Glutamatergic neuron (in vitro differentiated cells): ENCODE data around the gene ZSWIM1. TPM values are rescaled to one million over a fixed set of nuclear protein-coding genes. Genes with fewer than 3 reads are reported as not detected.

Source experiments
- DNase-seq: peaks from one replicate; pipeline ENCODE4 v3.0.0; 2022
- H3K27ac Mint-ChIP-seq: one replicate; pipeline ENCODE4 v1.8.0; 2020; ENCODE audit warnings: mild to moderate bottlenecking, mixed read lengths, inconsistent platforms; ENCODE audit not compliant: unreplicated experiment
- H3K27me3 Mint-ChIP-seq: one replicate; pipeline ENCODE4 v1.8.0; 2020; ENCODE audit warnings: mild to moderate bottlenecking, moderate library complexity, mixed read lengths, inconsistent platforms; ENCODE audit not compliant: unreplicated experiment
- H3K36me3 Mint-ChIP-seq: one replicate; pipeline ENCODE4 v1.8.0; 2020; ENCODE audit warnings: mild to moderate bottlenecking, mixed read lengths, inconsistent platforms; ENCODE audit not compliant: unreplicated experiment
- H3K4me1 Mint-ChIP-seq: one replicate; pipeline ENCODE4 v1.8.0; 2020; ENCODE audit warnings: mild to moderate bottlenecking, low read depth, mixed read lengths, inconsistent platforms; ENCODE audit not compliant: unreplicated experiment
- H3K4me3 Mint-ChIP-seq: one replicate; pipeline ENCODE4 v1.8.0; 2020; ENCODE audit warnings: mild to moderate bottlenecking, mixed read lengths, inconsistent platforms; ENCODE audit not compliant: unreplicated experiment
- H3K9me3 Mint-ChIP-seq: one replicate; pipeline ENCODE4 v1.8.0; 2020; ENCODE audit warnings: mild to moderate bottlenecking, moderate library complexity, mixed read lengths, inconsistent platforms; ENCODE audit not compliant: unreplicated experiment
- total RNA-seq: library from RNA; stranded (reverse); fragmentation: NEBNext Ultra II Directional; extraction: Animal tissue kit (Norgen Biotek cat#: 25700); gene quantifications from one replicate; pipeline ENCODE4 v1.2.1, GENCODE V29; 2021; ENCODE audit not compliant: unreplicated experiment
- TF ChIP-seq, protein P1 (sequence below): fragments of 200-600 bp; sonication (generic); IDR thresholded peaks from one replicate; pipeline ENCODE4 v1.5.0; 2021; ENCODE audit not compliant: partially characterized antibody, unreplicated experiment

The ZSWIM1 gene
- total RNA-seq, 1 donor from 2014 or later, result 10.2 TPM

DNA sequence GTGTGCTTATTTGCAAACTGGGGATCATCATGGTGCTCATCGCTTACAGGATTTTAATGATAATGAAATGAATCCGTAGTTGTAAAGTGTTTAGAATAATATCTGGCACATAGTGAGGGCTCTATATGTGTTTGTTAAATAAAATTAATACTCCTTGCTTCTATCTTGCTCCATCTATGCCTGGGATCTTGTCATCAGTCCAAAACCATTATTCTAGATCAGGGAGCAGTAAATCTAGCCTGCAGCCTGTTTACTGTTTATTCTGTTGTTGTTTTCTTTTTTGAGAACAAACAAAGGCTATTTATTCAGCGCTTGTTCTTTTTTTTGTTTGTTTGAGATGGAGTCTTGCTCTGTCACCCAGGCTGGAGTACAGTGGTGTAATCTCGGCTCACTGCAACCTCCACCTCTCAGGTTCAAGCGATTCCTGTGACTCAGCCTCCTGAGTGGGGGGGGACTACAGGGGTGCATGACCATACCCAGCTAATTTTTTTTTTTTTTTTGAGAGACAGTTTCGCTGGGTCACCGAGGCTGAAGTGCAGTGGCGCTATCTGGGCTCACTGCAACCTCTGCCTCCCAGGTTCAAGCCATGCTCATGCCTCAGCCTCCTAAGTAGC, 32.0 kb upstream of the ZSWIM1 start:
- no peak for DNase-seq
- peaks cover 4% of the 10 kb centered on the region for H3K27me3 Mint-ChIP-seq
- TF ChIP-seq, protein P1, sequence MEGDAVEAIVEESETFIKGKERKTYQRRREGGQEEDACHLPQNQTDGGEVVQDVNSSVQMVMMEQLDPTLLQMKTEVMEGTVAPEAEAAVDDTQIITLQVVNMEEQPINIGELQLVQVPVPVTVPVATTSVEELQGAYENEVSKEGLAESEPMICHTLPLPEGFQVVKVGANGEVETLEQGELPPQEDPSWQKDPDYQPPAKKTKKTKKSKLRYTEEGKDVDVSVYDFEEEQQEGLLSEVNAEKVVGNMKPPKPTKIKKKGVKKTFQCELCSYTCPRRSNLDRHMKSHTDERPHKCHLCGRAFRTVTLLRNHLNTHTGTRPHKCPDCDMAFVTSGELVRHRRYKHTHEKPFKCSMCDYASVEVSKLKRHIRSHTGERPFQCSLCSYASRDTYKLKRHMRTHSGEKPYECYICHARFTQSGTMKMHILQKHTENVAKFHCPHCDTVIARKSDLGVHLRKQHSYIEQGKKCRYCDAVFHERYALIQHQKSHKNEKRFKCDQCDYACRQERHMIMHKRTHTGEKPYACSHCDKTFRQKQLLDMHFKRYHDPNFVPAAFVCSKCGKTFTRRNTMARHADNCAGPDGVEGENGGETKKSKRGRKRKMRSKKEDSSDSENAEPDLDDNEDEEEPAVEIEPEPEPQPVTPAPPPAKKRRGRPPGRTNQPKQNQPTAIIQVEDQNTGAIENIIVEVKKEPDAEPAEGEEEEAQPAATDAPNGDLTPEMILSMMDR, result no peak
- no peaks in the 10 kb centered on the region for H3K36me3 Mint-ChIP-seq
- no peaks in the 10 kb centered on the region for H3K9me3 Mint-ChIP-seq
- no peaks in the 10 kb centered on the region for H3K4me1 Mint-ChIP-seq
- H3K4me3 Mint-ChIP-seq, result no peak overlapping the region
- no peak overlapping the region for H3K27ac Mint-ChIP-seq

DNA sequence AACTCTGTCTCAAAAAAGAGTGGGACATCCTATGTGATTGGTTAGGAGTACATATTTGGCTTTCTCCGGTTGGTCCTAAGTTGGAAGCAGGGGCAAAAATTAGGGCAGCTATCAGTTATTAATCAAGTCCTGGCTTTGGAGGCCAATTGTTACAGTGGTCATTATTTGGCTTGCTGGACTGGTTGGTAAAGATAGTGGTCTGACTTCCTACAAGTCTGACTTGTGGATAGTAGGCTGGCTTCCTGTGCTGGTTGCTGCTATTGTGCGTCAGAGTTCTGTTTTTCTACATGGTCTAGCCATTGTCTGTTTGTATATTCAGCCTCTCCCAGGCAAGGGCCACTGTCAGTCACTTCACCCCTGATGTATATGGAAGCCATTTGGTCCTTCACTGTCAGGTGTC, 30.8 kb upstream of the ZSWIM1 start:
- no peak for DNase-seq
- Mint-ChIP-seq H3K9me3 (no peaks in the 10 kb centered on the region), H3K36me3 (no peaks in the 10 kb centered on the region), H3K27ac (no peak overlapping the region), H3K4me1 (peaks cover 2% of the 10 kb centered on the region), H3K27me3 (peaks cover 2% of the 10 kb centered on the region), H3K4me3 (no peak overlapping the region)
- TF ChIP-seq, protein P1, result no peak

DNA sequence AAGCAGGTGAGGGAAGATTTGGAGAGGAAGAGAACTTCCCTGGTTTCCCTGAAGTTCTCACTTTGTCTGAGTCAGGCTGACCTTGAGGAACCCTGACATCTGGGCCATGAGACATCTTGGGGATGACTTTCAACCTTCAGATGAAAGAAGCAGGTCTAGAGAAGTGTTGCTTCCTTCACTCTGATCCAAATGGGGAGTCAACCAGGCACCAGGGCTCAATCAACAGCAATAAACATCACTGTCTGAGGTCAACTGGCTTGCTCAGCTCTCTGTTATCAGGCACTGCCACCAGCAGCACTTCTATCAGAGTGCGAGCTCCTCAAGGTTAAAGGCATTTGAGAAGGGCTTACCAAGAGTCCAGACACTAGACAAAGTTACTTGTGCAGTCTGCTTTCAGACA, 30.1 kb upstream of the ZSWIM1 start:
- H3K4me3 Mint-ChIP-seq, result no peak overlapping the region
- TF ChIP-seq, protein P1, result no peak
- no peak overlapping the region for H3K27ac Mint-ChIP-seq
- peaks cover 2% of the 10 kb centered on the region for H3K27me3 Mint-ChIP-seq
- no peak for DNase-seq
- peaks cover 2% of the 10 kb centered on the region for H3K4me1 Mint-ChIP-seq
- H3K36me3 Mint-ChIP-seq, result no peaks in the 10 kb centered on the region
- H3K9me3 Mint-ChIP-seq, result no peaks in the 10 kb centered on the region

DNA sequence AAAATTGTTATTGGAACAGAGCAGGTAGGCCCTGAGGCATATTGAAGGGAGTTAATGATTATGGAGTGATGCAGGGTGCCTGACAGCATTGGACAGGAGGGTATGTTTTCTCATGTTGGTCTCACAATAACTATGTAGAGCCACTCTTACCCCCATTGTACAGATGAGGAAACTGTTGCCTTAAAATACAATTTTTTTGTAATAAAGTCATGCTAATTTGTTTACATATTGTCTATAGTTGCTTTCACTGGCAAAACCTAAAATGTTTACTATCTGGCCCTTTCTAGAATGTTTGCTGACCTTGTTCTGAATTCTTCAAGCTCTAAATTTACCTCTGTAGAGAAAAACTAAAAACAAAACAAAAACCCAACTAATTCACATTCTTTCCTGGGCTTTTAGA, 29.5 kb upstream of the ZSWIM1 start:
- Mint-ChIP-seq H3K4me3 (no peak overlapping the region), H3K4me1 (peaks cover 2% of the 10 kb centered on the region), H3K36me3 (no peaks in the 10 kb centered on the region), H3K27ac (no peak overlapping the region), H3K9me3 (peaks cover under 1% of the 10 kb centered on the region), H3K27me3 (peaks cover 2% of the 10 kb centered on the region)
- TF ChIP-seq, protein P1, result no peak
- no peak for DNase-seq

DNA sequence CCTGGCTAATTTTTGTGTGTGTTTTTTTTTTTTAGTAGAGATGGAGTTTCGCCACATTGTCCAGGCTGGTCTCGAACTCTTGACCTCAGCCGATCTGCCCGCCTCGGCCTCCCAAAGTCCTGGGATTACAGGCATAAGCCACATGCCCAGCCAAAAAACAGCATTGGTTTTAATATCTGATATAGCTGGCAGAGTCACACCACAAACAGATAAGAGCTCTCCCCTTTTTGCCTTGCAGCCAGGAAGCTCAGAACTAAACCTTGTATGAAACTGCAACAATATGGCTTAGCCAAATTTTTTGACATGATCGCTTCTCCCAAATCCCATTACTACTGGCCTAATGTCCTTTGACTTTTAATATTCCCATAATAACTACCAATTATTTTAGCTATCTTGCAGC, 28.7 kb upstream of the ZSWIM1 start:
- H3K27me3 Mint-ChIP-seq, result peaks cover 2% of the 10 kb centered on the region
- H3K36me3 Mint-ChIP-seq, result no peaks in the 10 kb centered on the region
- DNase-seq, result no peak
- H3K4me3 Mint-ChIP-seq, result no peak overlapping the region
- H3K9me3 Mint-ChIP-seq, result peaks cover 2% of the 10 kb centered on the region
- no peak overlapping the region for H3K27ac Mint-ChIP-seq
- H3K4me1 Mint-ChIP-seq, result peaks cover 2% of the 10 kb centered on the region
- TF ChIP-seq, protein P1, result no peak
